K562 (cell line): ENCODE data around the gene DDX39A. TPM values are rescaled to one million over a fixed set of nuclear protein-coding genes. Genes with fewer than 3 reads are reported as not detected.

ENCODE experiments used
- ATF1 ChIP-seq, 2 experiments: fragments of 450-650 bp in 1 of 2; IDR thresholded peaks; 2 replicates each; pipeline ENCODE4 v1.6.1; 2016; ENCODE audit warnings: missing compliant biosample characterization in 1 of 2, missing genetic modification characterization in 1 of 2
- CBX1 ChIP-seq: sonication (generic); IDR thresholded peaks from 2 replicates; pipeline ENCODE4 v1.6.1; 2016; ENCODE audit warnings: antibody characterized with exemption, low read depth, mild to moderate bottlenecking
- CCNT2 ChIP-seq: IDR thresholded peaks from 2 replicates; pipeline ENCODE4 v1.6.1; 2011; ENCODE audit warnings: borderline replicate concordance, low read depth, mild to moderate bottlenecking, moderate library complexity, mixed read lengths, low read length; ENCODE audit not compliant: insufficient read length; ENCODE audit errors: extremely low read depth
- CHD4 ChIP-seq: fragments of 200-600 bp; sonication (generic); IDR thresholded peaks from 3 replicates; pipeline ENCODE4 v1.6.1; 2012; ENCODE audit warnings: low read depth, mild to moderate bottlenecking, mixed read lengths, low read length, inconsistent platforms; ENCODE audit not compliant: insufficient read depth, insufficient replicate concordance, poor library complexity, severe bottlenecking
- CLOCK ChIP-seq: fragments of 250-450 bp; sonication (Bioruptor Pico); IDR thresholded peaks from 2 replicates; pipeline ENCODE4 v1.4.0; 2020; ENCODE audit warnings: mild to moderate bottlenecking, moderate library complexity, borderline replicate concordance
- GTF2E2 ChIP-seq: fragments of 200-800 bp; sonication (Bioruptor generic); IDR thresholded peaks from 2 replicates; pipeline ENCODE4 v1.6.1; 2016; ENCODE audit warnings: missing genetic modification characterization, missing compliant biosample characterization
- HDAC2 ChIP-seq: fragments of 450-650 bp; IDR thresholded peaks from 2 replicates; pipeline ENCODE4 v1.6.1; 2016; ENCODE audit warnings: mild to moderate bottlenecking
- KDM1A ChIP-seq, 2 experiments: fragments of 450-650 bp; IDR thresholded peaks; 2 replicates each; pipeline ENCODE4 v1.6.1; 2016; ENCODE audit warnings: mild to moderate bottlenecking in 2 of 2
- MYC ChIP-seq, 2 experiments: fragments of 250-450 bp in 1 of 2; sonication (Bioruptor Pico) in 1 of 2; IDR thresholded peaks; 2 replicates each; pipeline versions ENCODE4 v1.5.1 to v1.6.1; 2012 to 2021; ENCODE audit warnings: low read depth in 2 of 2, borderline replicate concordance in 1 of 2, improper control_type of control experiment in 1 of 2, low read length in 1 of 2, mild to moderate bottlenecking in 1 of 2, moderate library complexity in 1 of 2
- NR2C2 ChIP-seq, 2 experiments: fragments of 200-800 bp in 1 of 2; sonication (Bioruptor generic) in 1 of 2; sonication (generic) in 1 of 2; formaldehyde crosslinking in 1 of 2; IDR thresholded peaks; 2 replicates each; pipeline versions ENCODE4 v1.6.1 to v1.8.0; 2016 to 2022; ENCODE audit warnings: mild to moderate bottlenecking in 1 of 2, missing compliant biosample characterization in 1 of 2, missing genetic modification characterization in 1 of 2, missing genetic modification reagents in 1 of 2
- NR4A1 ChIP-seq, 2 experiments: fragments of 250-450 bp in 1 of 2; fragments of 450-650 bp in 1 of 2; sonication (Bioruptor Pico) in 1 of 2; IDR thresholded peaks; 2 replicates each; pipeline versions ENCODE4 v1.4.0 to v1.6.1; 2016 to 2020; ENCODE audit warnings: mild to moderate bottlenecking in 2 of 2, missing compliant biosample characterization in 1 of 2, missing genetic modification characterization in 1 of 2, moderate library complexity in 1 of 2
- RFX1 ChIP-seq: fragments of 450-650 bp; IDR thresholded peaks from 2 replicates; pipeline ENCODE4 v1.6.1; 2016; ENCODE audit warnings: mild to moderate bottlenecking, moderate library complexity
- SMAD3 ChIP-seq: fragments of 450-650 bp; formaldehyde crosslinking; conservative IDR thresholded peaks from 2 replicates; pipeline ENCODE4 v1.4.0; 2020; ENCODE audit warnings: mild to moderate bottlenecking
- SUPT5H ChIP-seq: fragments of 450-650 bp; IDR thresholded peaks from 2 replicates; pipeline ENCODE4 v1.6.1; 2016
- TAF1 ChIP-seq: IDR thresholded peaks from 2 replicates; pipeline ENCODE4 v1.6.1; 2011; ENCODE audit warnings: mild to moderate bottlenecking, low read length, moderate library complexity; ENCODE audit not compliant: insufficient read depth, control insufficient read depth, severe bottlenecking; ENCODE audit errors: extremely low read depth
- TBP ChIP-seq: optimal IDR thresholded peaks from 2 replicates; pipeline ENCODE3; 2011; ENCODE audit warnings: low read depth, low read length, improper control_type of control experiment
- ZNF644 ChIP-seq: fragments of 200-800 bp; sonication (Bioruptor generic); IDR thresholded peaks from 2 replicates; pipeline ENCODE4 v1.6.1; 2016; ENCODE audit warnings: low read depth, missing genetic modification characterization, missing compliant biosample characterization
- ZNF76 ChIP-seq: fragments of 250-450 bp; sonication (Bioruptor Pico); IDR thresholded peaks from 2 replicates; pipeline ENCODE4 v1.4.0; 2020; ENCODE audit warnings: mild to moderate bottlenecking, moderate library complexity, borderline replicate concordance
- ZNF778 ChIP-seq: fragments of 450-650 bp; formaldehyde crosslinking; IDR thresholded peaks from 2 replicates; pipeline ENCODE4 v1.4.0; 2020; ENCODE audit warnings: mild to moderate bottlenecking, moderate library complexity
- polyA plus RNA-seq, 8 experiments: library from polyadenylated mRNA; depleted of rRNA in 4 of 8; stranded (reverse) in 5 of 8; unstranded in 3 of 8; fragments of >200 nt; fragmentation: Nextera tagmentation in 2 of 8; fragmentation: Illumina TruSeq in 1 of 8; extraction: Ambion mirVana in 2 of 8; extraction: Trizol in 1 of 8; gene quantifications; 2 replicates each; pipeline versions ENCODE4 v1.2.1 to v1.2.3, GENCODE V29; 2011 to 2014; ENCODE audit warnings: inconsistent platforms in 1 of 8, missing spikeins in 1 of 8
- total RNA-seq, 7 experiments: library from RNA; depleted of rRNA in 6 of 7; stranded (reverse); fragments of >200 nt in 6 of 7; fragmentation: Illumina TruSeq in 2 of 7; extraction: Trizol in 2 of 7; gene quantifications; 2 replicates each; pipeline versions ENCODE4 v1.2.1 to v1.2.3, GENCODE V29; 2011 to 2021; ENCODE audit warnings: low replicate concordance in 1 of 7

The DDX39A gene
- total and polyA plus RNA-seq, 9 of the 15 experiments (the other 6 are each of a cell fraction or from before 2014, with no cell fraction given): 90.3 to 250 (median 188) TPM

GRCh38 chr19:14383661-14384555 is 35.2 kb downstream of the DDX39A start (continued):
- TF ChIP-seq CCNT2 (peak; percentile 26), RFX1 (peak; percentile 38; the same call in 1 of the 2 replicates), ZNF644 (tag) (peak; percentile 12; the same call in 1 of the 2 replicates), SMAD3 (CRISPR knock-in tag) (0 out of 2 replicates have a peak, but pooled peaks have one; percentile 4), CHD4 (peak; percentile 95), SUPT5H (peak; percentile 11; the same call in 1 of the 2 replicates), ATF1 (CRISPR knock-in tag; IDR thresholded peaks at IDR 0.05) (no peak), ATF1 (tag; IDR thresholded peaks at IDR 0.05) (no peak), ZNF76 (0 out of 2 replicates have a peak, but pooled peaks have one; percentile 23), TBP (peak; percentile 27), MYC (IDR thresholded peaks at IDR 0.05; ENCODE audit: low read depth, low read length) (0 out of 2 replicates have a peak, but pooled peaks have one; percentile 9), MYC (CRISPR knock-in tag; IDR thresholded peaks at IDR 0.05; ENCODE audit: borderline replicate concordance, low read depth) (no peak), NR2C2 (CRISPR knock-in tag; IDR thresholded peaks at IDR 0.05) (no peak), NR2C2 (tag; IDR thresholded peaks at IDR 0.05) (0 out of 2 replicates have a peak, but pooled peaks have one; percentile 0), HDAC2 (peak; percentile 78; the same call in 1 of the 2 replicates), GTF2E2 (tag) (0 out of 2 replicates have a peak, but pooled peaks have one; percentile 15), ZNF778 (no peak), CBX1 (peak; percentile 97), TAF1 (peak; percentile 22), NR4A1 (CRISPR knock-in tag; IDR thresholded peaks at IDR 0.05) (no peak), NR4A1 (tag; IDR thresholded peaks at IDR 0.05) (peak; percentile 27; the same call in 1 of the 2 replicates), CLOCK (CRISPR knock-in tag) (no peak), KDM1A (IDR thresholded peaks at IDR 0.05) (peak; percentile 80 to 93)
- TF ChIP-seq, all 486 proteins: peak for 90
